H9 (cell line): ENCODE measurements around the gene CREG1. TPM values are rescaled to one million over a fixed set of nuclear protein-coding genes. Genes with fewer than 3 reads are reported as not detected.

ENCODE experiments used
- DNase-seq: peaks from one replicate; pipeline ENCODE4 v3.0.0-alpha.2; 2017
- H2AFZ ChIP-seq: one replicate; pipeline ENCODE4 v1.6.1; 2013; ENCODE audit warnings: mild to moderate bottlenecking, low read length, control low read depth, moderate library complexity
- H2AK5ac ChIP-seq: 2 replicates; pipeline ENCODE4 v1.6.1; 2013; ENCODE audit warnings: low read length, control low read depth, mixed read lengths; ENCODE audit not compliant: insufficient read length
- H2BK120ac ChIP-seq: one replicate; pipeline ENCODE4 v1.6.1; 2013; ENCODE audit warnings: low read depth, mild to moderate bottlenecking, low read length, control low read depth, inconsistent platforms; ENCODE audit not compliant: poor library complexity, severe bottlenecking
- H2BK12ac ChIP-seq: 2 replicates; pipeline ENCODE4 v1.6.1; 2013; ENCODE audit warnings: low read length, control low read depth, mixed read lengths, low read depth; ENCODE audit not compliant: insufficient read length
- H2BK15ac ChIP-seq: 2 replicates; pipeline ENCODE4 v1.6.1; 2013; ENCODE audit warnings: low read depth, low read length, control low read depth
- H2BK20ac ChIP-seq: one replicate; pipeline ENCODE4 v1.6.1; 2013; ENCODE audit warnings: low read depth, mild to moderate bottlenecking, low read length, control low read depth, inconsistent platforms; ENCODE audit not compliant: poor library complexity, severe bottlenecking
- H2BK5ac ChIP-seq: 2 replicates; pipeline ENCODE4 v1.6.1; 2013; ENCODE audit warnings: low read length, control low read depth, mixed read lengths; ENCODE audit not compliant: insufficient read length
- H3K14ac ChIP-seq: 2 replicates; pipeline ENCODE4 v1.6.1; 2013; ENCODE audit warnings: low read length, control low read depth; ENCODE audit not compliant: insufficient read depth
- H3K18ac ChIP-seq: 2 replicates; pipeline ENCODE4 v1.6.1; 2013; ENCODE audit warnings: low read depth, mild to moderate bottlenecking, mixed read lengths, low read length, control low read depth; ENCODE audit not compliant: insufficient read length
- H3K23ac ChIP-seq: 2 replicates; pipeline ENCODE4 v1.6.1; 2013; ENCODE audit warnings: low read length, control low read depth, mixed read lengths, low read depth; ENCODE audit not compliant: insufficient read length
- H3K23me2 ChIP-seq: 2 replicates; pipeline ENCODE4 v1.6.1; 2013; ENCODE audit warnings: low read depth, mild to moderate bottlenecking, mixed read lengths, low read length, control low read depth; ENCODE audit not compliant: insufficient read length, poor library complexity, severe bottlenecking
- H3K27ac ChIP-seq: 2 replicates; pipeline ENCODE4 v1.5.1; 2013; ENCODE audit warnings: low read length, control low read depth, mixed read lengths, low read depth; ENCODE audit not compliant: insufficient read length
- H3K27me3 ChIP-seq: 2 replicates; pipeline ENCODE4 v1.6.1; 2013; ENCODE audit warnings: low read length, control low read depth, inconsistent platforms; ENCODE audit not compliant: insufficient read depth
- H3K4ac ChIP-seq: 2 replicates; pipeline ENCODE4 v1.6.1; 2013; ENCODE audit warnings: low read depth, mild to moderate bottlenecking, control low read depth, inconsistent platforms, low read length, moderate library complexity
- H3K4me1 ChIP-seq: 2 replicates; pipeline ENCODE4 v1.6.1; 2013; ENCODE audit warnings: low read length, control low read depth, inconsistent platforms; ENCODE audit not compliant: insufficient read depth
- H3K4me2 ChIP-seq: 2 replicates; pipeline ENCODE4 v1.6.1; 2013; ENCODE audit warnings: low read length, control low read depth, mixed read lengths; ENCODE audit not compliant: insufficient read length, insufficient read depth
- H3K56ac ChIP-seq: 2 replicates; pipeline ENCODE4 v1.6.1; 2013; ENCODE audit warnings: low read depth, mild to moderate bottlenecking, mixed read lengths, low read length, control low read depth; ENCODE audit not compliant: insufficient read length
- H3K79me1 ChIP-seq: 2 replicates; pipeline ENCODE4 v1.6.1; 2013; ENCODE audit warnings: low read depth, mild to moderate bottlenecking, moderate library complexity, low read length, control low read depth, inconsistent platforms; ENCODE audit not compliant: insufficient read depth, poor library complexity, severe bottlenecking
- H3K79me2 ChIP-seq: 2 replicates; pipeline ENCODE4 v1.6.1; 2013; ENCODE audit warnings: low read length, control low read depth, inconsistent platforms; ENCODE audit not compliant: insufficient read depth
- H3K9ac ChIP-seq: 2 replicates; pipeline ENCODE4 v1.6.1; 2013; ENCODE audit warnings: low read length, control low read depth, mixed read lengths; ENCODE audit not compliant: insufficient read length; ENCODE audit errors: extremely low read depth
- H3K9me3 ChIP-seq: one replicate; pipeline ENCODE4 v1.6.1; 2013; ENCODE audit warnings: low read depth, low read length, inconsistent platforms; ENCODE audit not compliant: control insufficient read depth
- H3T11ph ChIP-seq: one replicate; pipeline ENCODE4 v1.6.1; 2013; ENCODE audit warnings: mild to moderate bottlenecking, low read length, control low read depth, inconsistent platforms
- H4K20me1 ChIP-seq: one replicate; pipeline ENCODE4 v1.6.1; 2013; ENCODE audit not compliant: control insufficient read depth, insufficient read length, insufficient read depth
- H4K5ac ChIP-seq: 2 replicates; pipeline ENCODE4 v1.6.1; 2013; ENCODE audit warnings: low read depth, mild to moderate bottlenecking, mixed read lengths, low read length, control low read depth; ENCODE audit not compliant: insufficient read length
- H4K8ac ChIP-seq: replicated peaks from 2 replicates; pipeline ENCODE4 v1.6.1; 2013; ENCODE audit warnings: low read length, control low read depth, mixed read lengths, low read depth; ENCODE audit not compliant: insufficient read length
- H4K91ac ChIP-seq: 2 replicates; pipeline ENCODE4 v1.6.1; 2013; ENCODE audit warnings: low read depth, mild to moderate bottlenecking, moderate library complexity, mixed read lengths, low read length, control low read depth; ENCODE audit not compliant: insufficient read length
- H3K27ac Mint-ChIP-seq, 3 experiments: 2 replicates in 2 of 3; 3 replicates in 1 of 3; pipeline ENCODE4 v1.8.0; 2020 to 2021; ENCODE audit warnings: mixed read lengths in 3 of 3, mild to moderate bottlenecking in 1 of 3, moderate library complexity in 1 of 3
- H3K27me3 Mint-ChIP-seq: 2 replicates; pipeline ENCODE4 v1.8.0; 2021; ENCODE audit warnings: low read depth, mild to moderate bottlenecking, moderate library complexity, mixed read lengths
- H3K36me3 Mint-ChIP-seq, 3 experiments: 2 replicates in 2 of 3; 3 replicates in 1 of 3; pipeline ENCODE4 v1.8.0; 2020 to 2021; ENCODE audit warnings: low read depth in 3 of 3, mixed read lengths in 3 of 3; ENCODE audit not compliant: insufficient read depth in 1 of 3
- H3K4me1 Mint-ChIP-seq, 2 experiments: 2 replicates each; pipeline ENCODE4 v1.8.0; 2020; ENCODE audit warnings: mixed read lengths in 2 of 2
- H3K4me3 Mint-ChIP-seq, 2 experiments: 2 replicates in 1 of 2; 3 replicates in 1 of 2; pipeline ENCODE4 v1.8.0; 2020 to 2021; ENCODE audit warnings: mild to moderate bottlenecking in 2 of 2, mixed read lengths in 2 of 2, moderate library complexity in 1 of 2
- H3K9me3 Mint-ChIP-seq, 2 experiments: 2 replicates in 1 of 2; 3 replicates in 1 of 2; pipeline ENCODE4 v1.8.0; 2020; ENCODE audit warnings: mild to moderate bottlenecking in 2 of 2, mixed read lengths in 2 of 2, moderate library complexity in 1 of 2
- WGBS: extraction: QIAGEN DNeasy Blood & Tissue Kit; methylation state at CpG from one replicate; pipeline ENCODE4 v1.1.7; 2013; ENCODE audit warnings: missing lambda C conversion rate, low lambda C conversion rate, mixed read lengths; ENCODE audit not compliant: insufficient read length; ENCODE audit errors: extremely low coverage; 5-methylcytosine and 5-hydroxymethylcytosine counted together
- total RNA-seq: library from RNA; stranded (reverse); gene quantifications from 2 replicates; pipeline ENCODE4 v1.2.1, GENCODE V29; 2021
- TF ChIP-seq, protein P1 (sequence below): fragments of 200-600 bp; sonication (generic); conservative IDR thresholded peaks from 3 replicates; pipeline ENCODE4 v1.8.0; 2021; ENCODE audit warnings: antibody characterized with exemption, mild to moderate bottlenecking

CREG1 gene
- total RNA-seq, 1 experiment from 2014 or later = 19.8 TPM

DNA sequence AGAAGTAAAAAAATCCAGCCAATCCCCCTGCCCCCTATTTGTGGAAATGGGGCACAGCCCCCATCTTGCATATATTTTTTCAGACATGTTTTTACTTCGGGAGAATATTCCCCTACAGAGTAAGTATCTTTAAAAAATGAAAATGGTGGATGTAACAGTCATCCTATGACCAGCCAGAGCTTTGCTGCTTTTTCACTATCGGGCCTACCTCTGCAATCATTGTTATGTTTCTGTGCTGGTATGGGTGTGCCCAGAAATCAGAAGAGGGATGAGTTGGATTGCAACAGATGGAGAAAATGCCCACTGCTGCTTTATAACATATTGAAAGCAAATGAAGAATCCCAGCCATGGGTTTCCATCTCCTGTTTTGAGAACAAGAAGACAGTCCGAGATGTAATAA lies 38.1 kb downstream of the CREG1 start:
- H3K27me3 ChIP-seq = no peaks in the 10 kb centered on the region
- TF ChIP-seq, protein P1, sequence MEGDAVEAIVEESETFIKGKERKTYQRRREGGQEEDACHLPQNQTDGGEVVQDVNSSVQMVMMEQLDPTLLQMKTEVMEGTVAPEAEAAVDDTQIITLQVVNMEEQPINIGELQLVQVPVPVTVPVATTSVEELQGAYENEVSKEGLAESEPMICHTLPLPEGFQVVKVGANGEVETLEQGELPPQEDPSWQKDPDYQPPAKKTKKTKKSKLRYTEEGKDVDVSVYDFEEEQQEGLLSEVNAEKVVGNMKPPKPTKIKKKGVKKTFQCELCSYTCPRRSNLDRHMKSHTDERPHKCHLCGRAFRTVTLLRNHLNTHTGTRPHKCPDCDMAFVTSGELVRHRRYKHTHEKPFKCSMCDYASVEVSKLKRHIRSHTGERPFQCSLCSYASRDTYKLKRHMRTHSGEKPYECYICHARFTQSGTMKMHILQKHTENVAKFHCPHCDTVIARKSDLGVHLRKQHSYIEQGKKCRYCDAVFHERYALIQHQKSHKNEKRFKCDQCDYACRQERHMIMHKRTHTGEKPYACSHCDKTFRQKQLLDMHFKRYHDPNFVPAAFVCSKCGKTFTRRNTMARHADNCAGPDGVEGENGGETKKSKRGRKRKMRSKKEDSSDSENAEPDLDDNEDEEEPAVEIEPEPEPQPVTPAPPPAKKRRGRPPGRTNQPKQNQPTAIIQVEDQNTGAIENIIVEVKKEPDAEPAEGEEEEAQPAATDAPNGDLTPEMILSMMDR = no peak
- H3K23ac ChIP-seq = no peak overlapping the region
- H3K4ac ChIP-seq = no peak overlapping the region
- H3K14ac ChIP-seq = no peak overlapping the region
- H3K27ac ChIP-seq = no peak overlapping the region
- H4K5ac ChIP-seq = no peak overlapping the region
- no peak overlapping the region for H2BK12ac ChIP-seq
- no peak for DNase-seq
- H2BK120ac ChIP-seq = no peak overlapping the region
- Mint-ChIP-seq H3K4me1 (peaks cover 0 to 12% of the 10 kb centered on the region in 2 experiments; a peak in 3 of 4 replicates), H3K4me3 (no peak overlapping the region), H3K9me3 (no peaks in the 10 kb centered on the region), H3K36me3 (no peaks in the 10 kb centered on the region), H3K27ac (no peak overlapping the region), H3K27me3 (no peaks in the 10 kb centered on the region)
- no peaks in the 10 kb centered on the region for H3K79me2 ChIP-seq
- no peak overlapping the region for H4K91ac ChIP-seq
- H3K79me1 ChIP-seq = no peaks in the 10 kb centered on the region
- no peak overlapping the region for H2BK5ac ChIP-seq
- H2BK15ac ChIP-seq = no peak overlapping the region
- no peak overlapping the region for H2BK20ac ChIP-seq
- H4K20me1 ChIP-seq = no peaks in the 10 kb centered on the region
- H3K9ac ChIP-seq = no peak overlapping the region
- no peak overlapping the region for H3T11ph ChIP-seq
- H3K9me3 ChIP-seq = no peaks in the 10 kb centered on the region
- no peak overlapping the region for H4K8ac ChIP-seq
- H3K56ac ChIP-seq = no peak overlapping the region
- no peaks in the 10 kb centered on the region for H3K4me1 ChIP-seq
- H3K4me2 ChIP-seq = no peak overlapping the region
- WGBS = no CpG with 5 or more reads among the region's 3 CpGs
- no peaks in the 10 kb centered on the region for H3K23me2 ChIP-seq
- H2AFZ ChIP-seq = no peak overlapping the region
- no peak overlapping the region for H3K18ac ChIP-seq
- H2AK5ac ChIP-seq = no peak overlapping the region
